H1 (cell line): ENCODE data around the gene CYSLTR1. TPM values are rescaled to one million over a fixed set of nuclear protein-coding genes. Genes with fewer than 3 reads are reported as not detected.

Experiments
- CTCF ChIA-PET: fragments of 300-600 bp; sonication (Branson Sonifier 250); formaldehyde crosslinking; loops from one replicate; lab custom pipeline; 2021; ENCODE audit not compliant: partially characterized antibody; lab: Charles Lee
- POLR2A ChIA-PET: fragments of 300-600 bp; sonication (Branson Sonifier 250); formaldehyde crosslinking; loops from one replicate; lab custom pipeline; 2021; ENCODE audit warnings: inconsistent platforms; ENCODE audit not compliant: partially characterized antibody; lab: Charles Lee
- DNase-seq, 2 experiments: peaks; one replicate each; pipeline versions ENCODE4 v3.0.0 to v3.0.0-alpha.2; 2010 to 2022; ENCODE audit warnings: low spot score in 2 of 2, low read depth in 1 of 2, mixed read lengths in 1 of 2
- FAIRE-seq: peaks from 2 replicates; lab custom pipeline; 2011; peaks lifted over from hg19 to GRCh38; lab: Jason Lieb, UNC
- H2AFZ ChIP-seq: 2 replicates; pipeline ENCODE4 v1.8.1; 2012; ENCODE audit warnings: low read length, inconsistent platforms
- H2AK5ac ChIP-seq: 2 replicates; pipeline ENCODE4 v1.6.1; 2013; ENCODE audit warnings: low read depth, low read length
- H2BK120ac ChIP-seq: replicated peaks from 2 replicates; pipeline ENCODE3; 2013; ENCODE audit warnings: low read depth, low read length, inconsistent platforms
- H2BK12ac ChIP-seq: 2 replicates; pipeline ENCODE4 v1.6.1; 2013; ENCODE audit warnings: low read depth, low read length
- H2BK15ac ChIP-seq: 2 replicates; pipeline ENCODE4 v1.6.1; 2013; ENCODE audit warnings: low read length
- H2BK20ac ChIP-seq: 2 replicates; pipeline ENCODE4 v1.6.1; 2013; ENCODE audit warnings: low read length
- H2BK5ac ChIP-seq: 2 replicates; pipeline ENCODE4 v1.6.1; 2013; ENCODE audit warnings: low read depth, low read length
- H3K14ac ChIP-seq: 2 replicates; pipeline ENCODE4 v1.6.1; 2013; ENCODE audit warnings: inconsistent platforms; ENCODE audit not compliant: insufficient read length
- H3K18ac ChIP-seq: 2 replicates; pipeline ENCODE4 v1.6.1; 2013; ENCODE audit warnings: low read length; ENCODE audit errors: extremely low read depth
- H3K23ac ChIP-seq: 2 replicates; pipeline ENCODE4 v1.6.1; 2013; ENCODE audit warnings: inconsistent platforms; ENCODE audit not compliant: insufficient read length
- H3K23me2 ChIP-seq: 2 replicates; pipeline ENCODE4 v1.6.1; 2013; ENCODE audit warnings: low read depth, low read length
- H3K27ac ChIP-seq: 2 replicates; pipeline ENCODE4 v1.6.1; 2011; ENCODE audit warnings: low read depth, low read length, inconsistent platforms
- H3K27me3 ChIP-seq, 4 experiments: replicated peaks in 1 of 4; 1 replicate in 1 of 4; 2 replicates in 3 of 4; pipeline versions ENCODE4 v1.6.1 to v1.8.1; 2011 to 2013; ENCODE audit warnings: low read length in 3 of 4, mild to moderate bottlenecking in 3 of 4, inconsistent platforms in 2 of 4, mixed read lengths in 2 of 4, moderate library complexity in 1 of 4; ENCODE audit not compliant: control insufficient read depth in 3 of 4, insufficient read depth in 3 of 4; ENCODE audit errors: extremely low read depth in 1 of 4
- H3K36me3 ChIP-seq, 4 experiments: 2 replicates each; pipeline versions ENCODE4 v1.6.1 to v1.8.1; 2011 to 2013; ENCODE audit warnings: mild to moderate bottlenecking in 4 of 4, low read length in 3 of 4, moderate library complexity in 2 of 4, control low read depth in 1 of 4, inconsistent platforms in 1 of 4; ENCODE audit not compliant: insufficient read depth in 4 of 4, control insufficient read depth in 2 of 4
- H3K4ac ChIP-seq: replicated peaks from 2 replicates; pipeline ENCODE3; 2013; ENCODE audit warnings: low read length, low read depth, mixed read lengths, inconsistent platforms; ENCODE audit not compliant: insufficient read length
- H3K4me1 ChIP-seq, 4 experiments: replicated peaks in 1 of 4; 1 replicate in 1 of 4; 2 replicates in 3 of 4; pipeline versions ENCODE4 v1.6.1 to v1.8.1; 2011 to 2013; ENCODE audit warnings: low read length in 3 of 4, inconsistent platforms in 2 of 4, mixed read lengths in 1 of 4; ENCODE audit not compliant: insufficient read depth in 4 of 4, control insufficient read depth in 3 of 4
- H3K4me2 ChIP-seq, 2 experiments: 2 replicates each; pipeline versions ENCODE4 v1.6.1 to v1.8.1; 2011 to 2013; ENCODE audit warnings: low read depth in 2 of 2, low read length in 2 of 2, control low read depth in 1 of 2, inconsistent platforms in 1 of 2, mild to moderate bottlenecking in 1 of 2; ENCODE audit not compliant: insufficient read depth in 1 of 2
- H3K4me3 ChIP-seq, 4 experiments: fragments of 200-600, 300-600 bp in 1 of 4; sonication (generic), shearing (Covaris generic), sonication (Bioruptor Twin) in 1 of 4; 2 replicates each; pipeline versions ENCODE4 v1.5.1 to v1.8.1; 2011 to 2016; ENCODE audit warnings: low read length in 4 of 4, low read depth in 3 of 4, control low read depth in 2 of 4, inconsistent platforms in 2 of 4, mild to moderate bottlenecking in 2 of 4, mixed read lengths in 1 of 4, moderate library complexity in 1 of 4; ENCODE audit not compliant: insufficient read depth in 2 of 4; ENCODE audit errors: extremely low read depth in 1 of 4
- H3K56ac ChIP-seq: replicated peaks from 2 replicates; pipeline ENCODE3; 2013; ENCODE audit warnings: low read depth, mild to moderate bottlenecking, mixed read lengths, low read length, inconsistent platforms; ENCODE audit not compliant: insufficient read length
- H3K79me1 ChIP-seq: 2 replicates; pipeline ENCODE4 v1.6.1; 2013; ENCODE audit warnings: low read depth, low read length, control low read depth
- H3K79me2 ChIP-seq, 2 experiments: 2 replicates each; pipeline versions ENCODE4 v1.6.1 to v1.8.1; 2012 to 2013; ENCODE audit warnings: low read length in 2 of 2, mild to moderate bottlenecking in 2 of 2, inconsistent platforms in 1 of 2; ENCODE audit not compliant: insufficient read depth in 2 of 2, control insufficient read depth in 1 of 2
- H3K9ac ChIP-seq, 4 experiments: replicated peaks in 1 of 4; 1 replicate in 1 of 4; 2 replicates in 3 of 4; pipeline versions ENCODE4 v1.6.1 to v1.8.1; 2011 to 2013; ENCODE audit warnings: low read depth in 3 of 4, low read length in 3 of 4, control low read depth in 2 of 4, mild to moderate bottlenecking in 2 of 4, moderate library complexity in 2 of 4, inconsistent platforms in 1 of 4; ENCODE audit errors: extremely low read depth in 1 of 4
- H3K9me3 ChIP-seq, 2 experiments: 2 replicates each; pipeline versions ENCODE4 v1.6.1 to v1.8.1; 2012 to 2013; ENCODE audit warnings: mild to moderate bottlenecking in 2 of 2, moderate library complexity in 2 of 2, control low read depth in 1 of 2, inconsistent platforms in 1 of 2, low read depth in 1 of 2, low read length in 1 of 2, mixed read lengths in 1 of 2; ENCODE audit not compliant: insufficient read depth in 2 of 2
- H4K20me1 ChIP-seq, 2 experiments: replicated peaks in 1 of 2; 2 replicates each; pipeline versions ENCODE3 to v1.8.1; 2011 to 2013; ENCODE audit warnings: inconsistent platforms in 2 of 2, low read length in 2 of 2, mild to moderate bottlenecking in 1 of 2; ENCODE audit not compliant: insufficient read depth in 2 of 2, control insufficient read depth in 1 of 2
- H4K5ac ChIP-seq: 2 replicates; pipeline ENCODE4 v1.6.1; 2013; ENCODE audit warnings: low read length, low read depth, mixed read lengths, inconsistent platforms; ENCODE audit not compliant: insufficient read length
- H4K8ac ChIP-seq: 2 replicates; pipeline ENCODE4 v1.8.0; 2013; ENCODE audit warnings: mild to moderate bottlenecking, moderate library complexity, low read length, inconsistent platforms; ENCODE audit not compliant: insufficient read depth; ENCODE audit errors: extremely low read depth
- H4K91ac ChIP-seq: replicated peaks from 2 replicates; pipeline ENCODE3; 2013; ENCODE audit warnings: low read length, mixed read lengths, inconsistent platforms; ENCODE audit not compliant: insufficient read length
- ASH2L ChIP-seq: fragments of 200-600, 300-600 bp; sonication (generic); IDR thresholded peaks from one replicate; pipeline ENCODE4 v1.7.1; 2017; ENCODE audit warnings: low read length
- BCL11A ChIP-seq, 2 experiments: IDR thresholded peaks; one replicate each; pipeline ENCODE4 v1.6.1; 2011; ENCODE audit warnings: low read depth in 2 of 2, low read length in 2 of 2, mild to moderate bottlenecking in 2 of 2
- BRCA1 ChIP-seq: IDR thresholded peaks from 2 replicates; pipeline ENCODE4 v1.6.1; 2012; ENCODE audit warnings: low read depth, low read length, improper control_type of control experiment
- CHD1 ChIP-seq: IDR thresholded peaks from 2 replicates; pipeline ENCODE4 v1.6.1; 2012; ENCODE audit warnings: low read depth, low read length, improper control_type of control experiment
- CREB1 ChIP-seq: IDR thresholded peaks from 2 replicates; pipeline ENCODE4 v1.6.1; 2012; ENCODE audit warnings: inconsistent platforms
- EZH2 ChIP-seq: fragments of 200-600 bp; sonication (generic); IDR thresholded peaks from 2 replicates; pipeline ENCODE4 v1.7.1; 2012; ENCODE audit warnings: low read depth, mild to moderate bottlenecking, moderate library complexity, low read length, inconsistent platforms; ENCODE audit not compliant: severe bottlenecking
- HDAC6 ChIP-seq: IDR thresholded peaks from one replicate; pipeline ENCODE4 v1.7.1; 2012; ENCODE audit warnings: low read depth, mild to moderate bottlenecking, inconsistent platforms, low read length, moderate library complexity
- RAD21 ChIP-seq, 2 experiments: IDR thresholded peaks in 1 of 2; conservative IDR thresholded peaks in 1 of 2; 2 replicates each; pipeline ENCODE4 v1.6.1; 2011; ENCODE audit warnings: low read depth in 2 of 2, low read length in 2 of 2, improper control_type of control experiment in 1 of 2, inconsistent platforms in 1 of 2, mild to moderate bottlenecking in 1 of 2, moderate library complexity in 1 of 2
- RFX5 ChIP-seq: IDR thresholded peaks from 2 replicates; pipeline ENCODE4 v1.6.1; 2011; ENCODE audit warnings: low read depth, low read length, improper control_type of control experiment, borderline replicate concordance
- RNF2 ChIP-seq: fragments of 200-900, 300-1000 bp; sonication (generic); IDR thresholded peaks from 2 replicates; pipeline ENCODE4 v1.7.1; 2016; ENCODE audit warnings: borderline replicate concordance, low read depth, mild to moderate bottlenecking, antibody characterized with exemption, low read length; ENCODE audit not compliant: poor library complexity, severe bottlenecking; ENCODE audit errors: missing control alignments
- RXRA ChIP-seq: IDR thresholded peaks from 2 replicates; pipeline ENCODE4 v1.6.1; 2011; ENCODE audit warnings: low read depth, mild to moderate bottlenecking, low read length, moderate library complexity; ENCODE audit not compliant: insufficient read depth
- SP4 ChIP-seq: IDR thresholded peaks from 2 replicates; pipeline ENCODE4 v1.6.1; 2012; ENCODE audit warnings: low read length, inconsistent platforms
- SUZ12 ChIP-seq: fragments of 200-600 bp; sonication (generic); IDR thresholded peaks from 2 replicates; pipeline ENCODE4 v1.6.1; 2012; ENCODE audit warnings: mild to moderate bottlenecking, inconsistent platforms, low read length, moderate library complexity, mixed read lengths
- TAF7 ChIP-seq: optimal IDR thresholded peaks from 2 replicates; pipeline ENCODE3; 2011; ENCODE audit warnings: low read depth, mild to moderate bottlenecking, inconsistent platforms, low read length, moderate library complexity, borderline replicate concordance
- YY1 ChIP-seq: IDR thresholded peaks from 2 replicates; pipeline ENCODE4 v1.6.1; 2011; ENCODE audit warnings: low read depth, mild to moderate bottlenecking, low read length
- WGBS, 2 experiments: shearing (Covaris generic) in 1 of 2; methylation state at CpG; one replicate each; pipeline versions ENCODE4 v1.1.6 to v1.1.7; 2013 to 2015; ENCODE audit warnings: low lambda C conversion rate in 2 of 2, mixed read lengths in 2 of 2, inconsistent platforms in 1 of 2, low coverage in 1 of 2, missing lambda C conversion rate in 1 of 2; ENCODE audit not compliant: insufficient replicate concordance in 2 of 2, insufficient coverage in 1 of 2, insufficient read length in 1 of 2; ENCODE audit errors: extremely low coverage in 1 of 2, missing lambda C conversion rate in 1 of 2; 5-methylcytosine and 5-hydroxymethylcytosine counted together
- polyA plus RNA-seq, 7 experiments: library from polyadenylated mRNA; depleted of rRNA in 3 of 7; stranded (reverse) in 5 of 7; unstranded in 2 of 7; fragments of >200 nt in 5 of 7; fragments of 200-250 nt in 2 of 7; gene quantifications; 1 replicate in 5 of 7; 2 replicates in 1 of 7; 4 replicates in 1 of 7; pipeline versions ENCODE4 v1.2.1 to v1.2.3, GENCODE V29; 2011 to 2013; ENCODE audit warnings: missing spikeins in 2 of 7, mixed read lengths in 2 of 7
- total RNA-seq: library from RNA; stranded (reverse); fragmentation: NEBNext Ultra II Directional; extraction: Animal tissue kit (Norgen Biotek cat#: 25700); gene quantifications from 2 replicates; pipeline ENCODE4 v1.2.1, GENCODE V29; 2021

Gene CYSLTR1
- total and polyA plus RNA-seq, 2 of the 8 experiments (the other 6 are each of a cell fraction or from before 2014, with no cell fraction given) = 0.09 TPM

DNA sequence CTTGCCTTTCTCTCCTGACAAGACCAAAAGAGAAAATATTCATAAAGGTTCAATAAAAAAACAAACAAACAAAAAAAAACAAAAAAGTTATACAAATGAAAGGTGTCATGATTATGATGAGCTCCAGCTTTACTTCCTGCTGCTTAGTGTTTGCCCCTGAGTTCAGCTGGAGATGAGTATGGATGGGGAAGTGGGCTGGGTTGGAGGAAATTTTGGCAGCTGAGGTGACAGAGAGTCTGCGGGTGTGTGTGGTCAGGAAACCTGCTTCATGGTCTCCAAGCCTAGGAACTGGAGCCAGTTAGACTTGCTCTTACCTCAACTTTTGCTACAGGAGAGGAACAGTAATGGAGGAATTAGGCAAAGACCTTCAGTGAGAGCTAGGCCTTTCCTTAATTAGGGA, 4.3 kb upstream of the CYSLTR1 start:
- no peak overlapping the region for H2BK20ac ChIP-seq
- ChIA-PET POLR2A (no interaction called here), CTCF (no interaction called here)
- no peak overlapping the region for H3K23ac ChIP-seq
- no peaks in the 10 kb centered on the region for H3K79me1 ChIP-seq
- no peaks in the 10 kb centered on the region for H3K23me2 ChIP-seq
- H3K18ac ChIP-seq = no peak overlapping the region
- no peak overlapping the region for H2AFZ ChIP-seq
- H3K9ac ChIP-seq = no peak overlapping the region
- no peaks in the 10 kb centered on the region for H3K27me3 ChIP-seq
- no peaks in the 10 kb centered on the region for H3K36me3 ChIP-seq
- H3K56ac ChIP-seq = no peak overlapping the region
- no peak overlapping the region for H3K4me3 ChIP-seq
- H2BK12ac ChIP-seq = no peak overlapping the region
- no peak overlapping the region for H3K27ac ChIP-seq
- no peaks in the 10 kb centered on the region for H3K9me3 ChIP-seq
- no peak overlapping the region for H4K91ac ChIP-seq
- no peaks in the 10 kb centered on the region for H3K79me2 ChIP-seq
- H3K14ac ChIP-seq = no peak overlapping the region
- H4K5ac ChIP-seq = no peak overlapping the region
- H4K8ac ChIP-seq = no peak overlapping the region
- H2BK120ac ChIP-seq = no peak overlapping the region
- FAIRE-seq (no peak), DNase-seq (no peak)
- no peak overlapping the region for H2BK15ac ChIP-seq
- H2AK5ac ChIP-seq = no peak overlapping the region
- H3K4me1 ChIP-seq = peaks cover 0 to 5% (median 1%) of the 10 kb centered on the region in 4 experiments; a peak in 2 of 7 replicates
- 86% methylated on average over 1 of the region's 1 CpG; no CpG with 5 or more reads in 1 of the 2 experiments for WGBS, 2 experiments
- no peak overlapping the region for H3K4me2 ChIP-seq
- H3K4ac ChIP-seq = no peak overlapping the region
- no peaks in the 10 kb centered on the region for H4K20me1 ChIP-seq
- H2BK5ac ChIP-seq = no peak overlapping the region
- no peak for TF ChIP-seq RXRA
- no peak for TF ChIP-seq SP4
- no peak for TF ChIP-seq RFX5
- TF ChIP-seq CREB1 = no peak
- TF ChIP-seq SUZ12 = no peak
- no peak for TF ChIP-seq EZH2
- no peak for TF ChIP-seq CHD1
- TF ChIP-seq RAD21 (IDR thresholded peaks at IDR 0.05 in 1 of 2, conservative IDR thresholded peaks at IDR 0.05 in 1 of 2; ENCODE audit: low read depth in 2 of 2, low read length in 2 of 2) = no peak
- TF ChIP-seq YY1 = no peak
- no peak for TF ChIP-seq BRCA1
- no peak for TF ChIP-seq TAF7
- TF ChIP-seq ASH2L = no peak
- no peak for TF ChIP-seq RNF2
- no peak for TF ChIP-seq HDAC6
- no peak for TF ChIP-seq BCL11A (IDR thresholded peaks at IDR 0.05; ENCODE audit: low read depth in 2 of 2, low read length in 2 of 2)
